Fibroblast of the aortic adventitia (primary cell): ENCODE results near the gene FAM20C. TPM values are rescaled to one million over a fixed set of nuclear protein-coding genes. Genes with fewer than 3 reads are reported as not detected.

ENCODE experiments used
- DNase-seq: peaks from one replicate; pipeline ENCODE4 v3.0.0-alpha.2; 2010; ENCODE audit warnings: low read depth
- H3K4me3 ChIP-seq: 2 replicates; pipeline ENCODE4 v1.5.1; 2011; ENCODE audit warnings: low read depth, mild to moderate bottlenecking, control low read depth, low read length, moderate library complexity
- total RNA-seq: library from RNA; depleted of rRNA; stranded (reverse); fragments of >200 nt; gene quantifications from 2 replicates; pipeline ENCODE4 v1.2.3, GENCODE V29; 2012; ENCODE audit warnings: low replicate concordance
- TF ChIP-seq, protein P1 (sequence below): IDR thresholded peaks from 2 replicates; pipeline ENCODE4 v1.5.1; 2011; ENCODE audit warnings: mild to moderate bottlenecking, low read length, control low read depth, inconsistent platforms; ENCODE audit not compliant: insufficient read depth

Gene FAM20C
- total RNA-seq, 1 donor: 55.5 TPM

DNA sequence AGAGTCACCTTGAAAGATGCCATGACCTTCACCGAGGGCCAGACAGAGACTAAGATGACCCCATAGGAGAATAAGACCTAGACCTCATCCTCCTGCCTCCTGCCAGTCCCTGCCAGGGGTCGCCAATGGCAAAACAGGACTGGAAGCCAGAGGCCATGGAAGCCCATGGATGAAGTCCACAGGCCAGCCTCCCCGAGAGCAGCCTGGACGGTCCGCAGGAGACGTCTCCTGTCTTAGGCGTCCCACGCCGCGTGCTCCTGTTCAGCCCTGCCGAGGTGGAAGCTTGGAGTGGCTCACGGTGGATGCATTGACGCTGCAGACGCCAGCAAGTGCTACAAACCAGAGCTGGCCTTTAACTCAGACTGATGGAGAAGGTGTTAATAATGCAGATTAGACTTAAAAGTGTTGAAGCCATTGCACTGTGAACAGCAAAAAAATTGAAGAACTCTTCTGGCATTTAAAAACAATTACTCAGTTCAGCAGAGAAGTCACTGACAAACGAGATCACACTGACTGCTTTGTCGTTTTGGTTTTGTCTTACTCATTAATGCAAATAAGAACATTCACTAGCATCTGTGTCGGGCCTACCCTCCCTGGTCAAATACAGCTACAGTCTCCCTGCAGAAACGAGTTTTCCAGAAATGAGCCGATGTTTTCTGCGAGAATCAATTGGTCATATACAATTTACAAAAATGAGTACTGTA is 38.1 kb upstream of the FAM20C start:
- no peak for DNase-seq
- TF ChIP-seq, protein P1, sequence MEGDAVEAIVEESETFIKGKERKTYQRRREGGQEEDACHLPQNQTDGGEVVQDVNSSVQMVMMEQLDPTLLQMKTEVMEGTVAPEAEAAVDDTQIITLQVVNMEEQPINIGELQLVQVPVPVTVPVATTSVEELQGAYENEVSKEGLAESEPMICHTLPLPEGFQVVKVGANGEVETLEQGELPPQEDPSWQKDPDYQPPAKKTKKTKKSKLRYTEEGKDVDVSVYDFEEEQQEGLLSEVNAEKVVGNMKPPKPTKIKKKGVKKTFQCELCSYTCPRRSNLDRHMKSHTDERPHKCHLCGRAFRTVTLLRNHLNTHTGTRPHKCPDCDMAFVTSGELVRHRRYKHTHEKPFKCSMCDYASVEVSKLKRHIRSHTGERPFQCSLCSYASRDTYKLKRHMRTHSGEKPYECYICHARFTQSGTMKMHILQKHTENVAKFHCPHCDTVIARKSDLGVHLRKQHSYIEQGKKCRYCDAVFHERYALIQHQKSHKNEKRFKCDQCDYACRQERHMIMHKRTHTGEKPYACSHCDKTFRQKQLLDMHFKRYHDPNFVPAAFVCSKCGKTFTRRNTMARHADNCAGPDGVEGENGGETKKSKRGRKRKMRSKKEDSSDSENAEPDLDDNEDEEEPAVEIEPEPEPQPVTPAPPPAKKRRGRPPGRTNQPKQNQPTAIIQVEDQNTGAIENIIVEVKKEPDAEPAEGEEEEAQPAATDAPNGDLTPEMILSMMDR: no peak

GRCh38 chr7:155469-155900 is 36.9 kb upstream of the FAM20C start:
- no peak for DNase-seq
- H3K4me3 ChIP-seq: no peak overlapping the region
- TF ChIP-seq, protein P1: no peak

More for the DNA sequence above, 38.1 kb upstream of the FAM20C start:
- H3K4me3 ChIP-seq: no peak overlapping the region

- no peak for DNase-seq
- no peak overlapping the region for H3K4me3 ChIP-seq
- TF ChIP-seq, protein P1: no peak
Observed at GRCh38 chr7:156111-157007, 36.0 kb upstream of the FAM20C start.

GRCh38 chr7:157008-157310 is 35.4 kb upstream of the FAM20C start:
- TF ChIP-seq, protein P1: no peak
- no peak for DNase-seq
- no peak overlapping the region for H3K4me3 ChIP-seq

DNA sequence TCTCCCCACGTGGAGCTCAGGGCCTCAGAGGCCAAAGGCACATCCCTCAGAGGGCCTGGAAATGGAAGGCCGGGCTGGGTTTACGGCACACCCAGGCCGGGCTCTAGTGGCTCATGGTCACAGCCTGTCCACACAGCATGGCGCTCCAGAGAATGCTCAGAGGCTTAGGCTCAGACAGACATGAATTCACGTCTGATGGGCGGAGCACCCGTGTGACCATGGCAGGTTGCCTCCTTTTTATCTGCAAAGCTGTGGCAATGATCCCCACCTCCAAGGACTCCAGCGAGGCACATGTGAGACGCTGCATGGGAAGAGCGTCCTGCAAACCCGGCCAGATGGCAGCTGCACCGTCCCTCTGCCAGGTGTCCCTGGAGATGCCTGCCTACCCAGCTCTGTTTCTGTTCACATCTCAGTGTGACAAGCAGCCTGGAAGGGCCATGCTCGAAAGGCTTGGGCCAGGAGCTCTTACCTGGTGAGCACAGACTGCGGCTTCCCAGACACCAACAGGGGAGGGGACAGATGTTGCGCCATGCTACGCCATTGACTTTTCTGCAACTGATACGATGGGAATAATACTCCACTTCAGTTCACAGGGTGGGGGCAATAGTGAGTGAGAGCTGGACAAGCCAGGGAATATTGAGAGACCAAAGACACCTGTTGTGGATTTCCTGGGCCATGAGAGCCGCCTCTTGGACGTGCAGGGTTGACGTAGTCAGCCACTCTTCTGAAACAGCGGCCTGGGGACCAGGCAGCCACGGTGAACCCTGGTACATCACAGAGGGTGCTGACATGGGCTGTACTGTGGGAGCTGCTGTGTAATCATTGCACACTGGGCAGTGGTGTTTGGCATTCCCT is 34.4 kb upstream of the FAM20C start:
- no peak overlapping the region for H3K4me3 ChIP-seq
- no peak for DNase-seq
- TF ChIP-seq, protein P1: no peak

DNA sequence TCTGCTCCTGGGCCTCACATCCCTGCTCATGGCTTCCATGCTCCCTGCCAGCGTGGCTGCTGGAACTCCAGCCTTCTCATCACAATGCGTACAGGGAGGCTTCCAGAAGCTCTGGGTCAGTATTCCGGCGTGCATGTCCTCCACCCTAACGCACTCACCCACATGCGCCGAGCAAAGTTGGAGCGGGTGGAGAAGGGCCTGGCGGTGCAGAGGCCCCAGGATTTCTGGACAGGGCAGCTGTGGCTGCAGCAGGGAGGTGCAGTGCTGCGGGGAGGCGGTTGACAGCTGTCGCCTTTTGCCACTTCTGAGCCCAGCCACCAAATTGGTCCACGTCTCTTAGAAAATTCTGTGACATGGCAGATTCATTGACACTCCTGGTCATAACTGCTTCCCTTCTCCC is 33.6 kb upstream of the FAM20C start:
- TF ChIP-seq, protein P1: no peak
- no peak overlapping the region for H3K4me3 ChIP-seq
- DNase-seq: no peak
